Spleen (tissue), 7 donors: Measurements from ENCODE around the gene TTC34.
"Not testable (repeated sequence)": the region's sequence is repeated elsewhere in the genome, so short reads cannot be mapped to it uniquely, and the experiment has no call there.

Experiments
- POLR2A ChIP-seq, 3 donors: fragments of 450-650 bp; IDR thresholded peaks; one replicate each; pipeline ENCODE4 v1.5.1; 2017; ENCODE audit warnings: antibody characterized with exemption in 3 of 3, mild to moderate bottlenecking in 1 of 3
- TF ChIP-seq, protein P1 (sequence below), 11 experiments: fragments of 200-600 bp in 7 of 11; fragments of 450-650 bp in 4 of 11; sonication (generic) in 4 of 11; IDR thresholded peaks in 8 of 11; conservative IDR thresholded peaks in 3 of 11; 1 replicate in 7 of 11; 2 replicates in 4 of 11; pipeline versions ENCODE4 v1.4.0 to v1.8.0; 2016 to 2021; ENCODE audit warnings: antibody characterized with exemption in 11 of 11, inconsistent platforms in 4 of 11, mild to moderate bottlenecking in 1 of 11
- donor health status: DM: no; HTN: no; CAD: no; lungs with moderate emphysema.
- donor health status: DM: no; HTN: no; CAD: no.
- donor health status: DM: no; HTN: no; CAD: no.

DNA sequence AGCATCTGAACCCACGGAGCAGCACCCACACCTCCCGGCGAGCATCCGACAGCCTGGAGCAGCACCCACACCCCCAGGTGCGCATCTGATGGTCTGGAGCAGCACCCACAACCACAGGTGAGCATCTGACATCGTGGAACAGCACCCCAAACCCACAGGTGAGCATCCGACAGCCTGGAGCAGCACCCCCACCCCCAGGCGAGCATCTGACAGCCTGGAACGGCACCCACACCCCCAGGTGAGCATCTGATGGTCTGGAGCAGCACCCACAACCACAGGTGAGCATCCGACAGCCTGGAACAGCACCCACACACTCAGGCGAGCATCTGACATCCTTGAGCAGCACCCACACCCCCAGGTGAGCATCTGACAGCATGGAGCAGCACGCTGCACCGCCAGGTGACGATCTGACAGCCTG lies 114.3 kb downstream of the TTC34 start:
- TF ChIP-seq, protein P1, sequence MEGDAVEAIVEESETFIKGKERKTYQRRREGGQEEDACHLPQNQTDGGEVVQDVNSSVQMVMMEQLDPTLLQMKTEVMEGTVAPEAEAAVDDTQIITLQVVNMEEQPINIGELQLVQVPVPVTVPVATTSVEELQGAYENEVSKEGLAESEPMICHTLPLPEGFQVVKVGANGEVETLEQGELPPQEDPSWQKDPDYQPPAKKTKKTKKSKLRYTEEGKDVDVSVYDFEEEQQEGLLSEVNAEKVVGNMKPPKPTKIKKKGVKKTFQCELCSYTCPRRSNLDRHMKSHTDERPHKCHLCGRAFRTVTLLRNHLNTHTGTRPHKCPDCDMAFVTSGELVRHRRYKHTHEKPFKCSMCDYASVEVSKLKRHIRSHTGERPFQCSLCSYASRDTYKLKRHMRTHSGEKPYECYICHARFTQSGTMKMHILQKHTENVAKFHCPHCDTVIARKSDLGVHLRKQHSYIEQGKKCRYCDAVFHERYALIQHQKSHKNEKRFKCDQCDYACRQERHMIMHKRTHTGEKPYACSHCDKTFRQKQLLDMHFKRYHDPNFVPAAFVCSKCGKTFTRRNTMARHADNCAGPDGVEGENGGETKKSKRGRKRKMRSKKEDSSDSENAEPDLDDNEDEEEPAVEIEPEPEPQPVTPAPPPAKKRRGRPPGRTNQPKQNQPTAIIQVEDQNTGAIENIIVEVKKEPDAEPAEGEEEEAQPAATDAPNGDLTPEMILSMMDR (IDR thresholded peaks at IDR 0.05 in 8 of 11, conservative IDR thresholded peaks at IDR 0.05 in 3 of 11): not testable (repeated sequence)
- not testable (repeated sequence) for TF ChIP-seq POLR2A (IDR thresholded peaks at IDR 0.05)
